ENCODE data around the gene POLE3. TPM values are rescaled to one million over a fixed set of nuclear protein-coding genes. Genes with fewer than 3 reads are reported as not detected.

The POLE3 gene
- total RNA-seq, 1 donor from 2014 or later, result 46.6 TPM

- Histone ChIP-seq H3K4me3 (ENCODE audit: low read depth, low read length) (no peak overlapping the region), H3K36me3 (ENCODE audit: control insufficient read depth, insufficient read depth, low read length) (peaks cover 15% of the 10 kb centered on the region), H3K27me3 (ENCODE audit: control insufficient read depth, insufficient read depth, low read length) (no peaks in the 10 kb centered on the region)
- no peak for TF ChIP-seq CTCF (IDR thresholded peaks at IDR 0.05; ENCODE audit: insufficient read depth, low read length, severe bottlenecking)
- FAIRE-seq (no peak), DNase-seq (ENCODE audit: low read depth) (no peak)
Measured at GRCh38 chr9:113391917-113392316, 18.6 kb downstream of the POLE3 start.

GRCh38 chr9:113390192-113390960 lies 20.1 kb downstream of the POLE3 start:
- FAIRE-seq (no peak), DNase-seq (ENCODE audit: low read depth) (no peak)
- TF ChIP-seq CTCF (IDR thresholded peaks at IDR 0.05; ENCODE audit: insufficient read depth, low read length, severe bottlenecking), result no peak
- Histone ChIP-seq H3K36me3 (ENCODE audit: control insufficient read depth, insufficient read depth, low read length) (peaks cover 15% of the 10 kb centered on the region), H3K4me3 (ENCODE audit: low read depth, low read length) (no peak overlapping the region), H3K27me3 (ENCODE audit: control insufficient read depth, insufficient read depth, low read length) (no peaks in the 10 kb centered on the region)

- peaks cover 15% of the 10 kb centered on the region for H3K36me3 ChIP-seq (ENCODE audit: control insufficient read depth, insufficient read depth, low read length)
- no peak for FAIRE-seq
Measured at GRCh38 chr9:113389451-113389850, 21.0 kb downstream of the POLE3 start.

GRCh38 chr9:113388833-113389232 lies 21.6 kb downstream of the POLE3 start:
- peaks cover 15% of the 10 kb centered on the region for H3K36me3 ChIP-seq (ENCODE audit: control insufficient read depth, insufficient read depth, low read length)
- DNase-seq (ENCODE audit: low read depth), result no peak
- FAIRE-seq, result no peak
- no peak for TF ChIP-seq CTCF (IDR thresholded peaks at IDR 0.05; ENCODE audit: insufficient read depth, low read length, severe bottlenecking)
- no peaks in the 10 kb centered on the region for H3K27me3 ChIP-seq (ENCODE audit: control insufficient read depth, insufficient read depth, low read length)
- no peak overlapping the region for H3K4me3 ChIP-seq (ENCODE audit: low read depth, low read length)

More at GRCh38 chr9:113389451-113389850, 21.0 kb downstream of the POLE3 start:
- no peak for TF ChIP-seq CTCF (IDR thresholded peaks at IDR 0.05; ENCODE audit: insufficient read depth, low read length, severe bottlenecking)
- Histone ChIP-seq H3K27me3 (ENCODE audit: control insufficient read depth, insufficient read depth, low read length) (no peaks in the 10 kb centered on the region), H3K4me3 (ENCODE audit: low read depth, low read length) (no peak overlapping the region)
- no peak for DNase-seq (ENCODE audit: low read depth)

- DNase-seq (ENCODE audit: low read depth), result no peak
- FAIRE-seq, result no peak
- Histone ChIP-seq H3K36me3 (ENCODE audit: control insufficient read depth, insufficient read depth, low read length) (peaks cover 15% of the 10 kb centered on the region), H3K4me3 (ENCODE audit: low read depth, low read length) (no peak overlapping the region), H3K27me3 (ENCODE audit: control insufficient read depth, insufficient read depth, low read length) (no peaks in the 10 kb centered on the region)
- TF ChIP-seq CTCF (IDR thresholded peaks at IDR 0.05; ENCODE audit: insufficient read depth, low read length, severe bottlenecking), result no peak
Measured at GRCh38 chr9:113387560-113388230, 22.8 kb downstream of the POLE3 start.

All from bronchial epithelial cell (primary cell).